H1 (cell line): ENCODE results near the gene SLC27A1. TPM values are rescaled to one million over a fixed set of nuclear protein-coding genes. Genes with fewer than 3 reads are reported as not detected.

Experiments used
- GABPA ChIP-seq: IDR thresholded peaks from 2 replicates; pipeline ENCODE4 v1.6.1; 2011; ENCODE audit warnings: mild to moderate bottlenecking, low read length, moderate library complexity, borderline replicate concordance; ENCODE audit not compliant: insufficient read depth
- MAFK ChIP-seq: IDR thresholded peaks from 2 replicates; pipeline ENCODE4 v1.6.1; 2012; ENCODE audit warnings: low read depth, mild to moderate bottlenecking, improper control_type of control experiment, low read length
- polyA plus RNA-seq, 7 experiments: library from polyadenylated mRNA; depleted of rRNA in 3 of 7; stranded (reverse) in 5 of 7; unstranded in 2 of 7; fragments of >200 nt in 5 of 7; fragments of 200-250 nt in 2 of 7; gene quantifications; 1 replicate in 5 of 7; 2 replicates in 1 of 7; 4 replicates in 1 of 7; pipeline versions ENCODE4 v1.2.1 to v1.2.3, GENCODE V29; 2011 to 2013; ENCODE audit warnings: missing spikeins in 2 of 7, mixed read lengths in 2 of 7
- total RNA-seq: library from RNA; stranded (reverse); fragmentation: NEBNext Ultra II Directional; extraction: Animal tissue kit (Norgen Biotek cat#: 25700); gene quantifications from 2 replicates; pipeline ENCODE4 v1.2.1, GENCODE V29; 2021
- TF ChIP-seq, protein P1 (sequence below), 3 experiments: IDR thresholded peaks; 1 replicate in 2 of 3; 2 replicates in 1 of 3; pipeline versions ENCODE4 v1.5.1 to v1.6.1; 2011; ENCODE audit warnings: low read length in 3 of 3, mild to moderate bottlenecking in 3 of 3, inconsistent platforms in 2 of 3, low read depth in 1 of 3, moderate library complexity in 1 of 3; ENCODE audit not compliant: insufficient read depth in 1 of 3; ENCODE audit errors: control extremely low read depth in 1 of 3
- TF ChIP-seq, protein P2 (sequence below): IDR thresholded peaks from 2 replicates; pipeline ENCODE4 v1.6.1; 2011; ENCODE audit warnings: low read depth, mild to moderate bottlenecking, low read length; ENCODE audit not compliant: insufficient read depth

SLC27A1 gene
- total and polyA plus RNA-seq, 2 of the 8 experiments (the other 6 are each of a cell fraction or from before 2014, with no cell fraction given), result 7.5 to 9.1 TPM

DNA sequence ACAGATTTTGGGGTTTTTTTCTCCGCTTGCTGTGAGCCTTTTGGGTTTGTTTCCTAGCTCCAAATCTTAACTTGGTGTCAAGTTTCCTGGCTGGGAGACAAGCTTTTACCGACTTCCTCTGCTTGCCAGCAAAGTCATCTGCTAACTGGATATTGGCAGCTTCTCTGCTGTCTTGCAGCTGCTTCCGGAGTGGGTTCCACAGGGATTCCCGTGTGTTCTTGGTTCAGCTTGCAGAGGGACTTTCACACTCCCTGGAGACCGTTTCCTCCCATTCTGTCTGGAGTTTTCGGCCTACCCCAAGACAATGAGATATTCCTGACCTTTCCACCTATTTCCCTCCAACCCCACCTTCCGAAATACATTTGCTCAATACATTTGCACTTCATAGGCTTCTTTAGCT is 82.9 kb downstream of the SLC27A1 start (continued):
- TF ChIP-seq, protein P1, sequence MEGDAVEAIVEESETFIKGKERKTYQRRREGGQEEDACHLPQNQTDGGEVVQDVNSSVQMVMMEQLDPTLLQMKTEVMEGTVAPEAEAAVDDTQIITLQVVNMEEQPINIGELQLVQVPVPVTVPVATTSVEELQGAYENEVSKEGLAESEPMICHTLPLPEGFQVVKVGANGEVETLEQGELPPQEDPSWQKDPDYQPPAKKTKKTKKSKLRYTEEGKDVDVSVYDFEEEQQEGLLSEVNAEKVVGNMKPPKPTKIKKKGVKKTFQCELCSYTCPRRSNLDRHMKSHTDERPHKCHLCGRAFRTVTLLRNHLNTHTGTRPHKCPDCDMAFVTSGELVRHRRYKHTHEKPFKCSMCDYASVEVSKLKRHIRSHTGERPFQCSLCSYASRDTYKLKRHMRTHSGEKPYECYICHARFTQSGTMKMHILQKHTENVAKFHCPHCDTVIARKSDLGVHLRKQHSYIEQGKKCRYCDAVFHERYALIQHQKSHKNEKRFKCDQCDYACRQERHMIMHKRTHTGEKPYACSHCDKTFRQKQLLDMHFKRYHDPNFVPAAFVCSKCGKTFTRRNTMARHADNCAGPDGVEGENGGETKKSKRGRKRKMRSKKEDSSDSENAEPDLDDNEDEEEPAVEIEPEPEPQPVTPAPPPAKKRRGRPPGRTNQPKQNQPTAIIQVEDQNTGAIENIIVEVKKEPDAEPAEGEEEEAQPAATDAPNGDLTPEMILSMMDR (IDR thresholded peaks at IDR 0.05; ENCODE audit: control extremely low read depth in 1 of 3, insufficient read depth in 1 of 3, low read depth in 1 of 3, low read length in 3 of 3), result no peak
- TF ChIP-seq, protein P2, sequence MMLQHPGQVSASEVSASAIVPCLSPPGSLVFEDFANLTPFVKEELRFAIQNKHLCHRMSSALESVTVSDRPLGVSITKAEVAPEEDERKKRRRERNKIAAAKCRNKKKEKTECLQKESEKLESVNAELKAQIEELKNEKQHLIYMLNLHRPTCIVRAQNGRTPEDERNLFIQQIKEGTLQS, result no peak
- no peak for TF ChIP-seq GABPA
- TF ChIP-seq MAFK, result no peak
